SK-N-SH (cell line): Measurements from ENCODE around the gene AGBL4.

ENCODE experiments used
- CHD2 ChIP-seq: fragments of 150-350 bp; IDR thresholded peaks from 2 replicates; pipeline ENCODE4 v1.6.1; 2018; ENCODE audit warnings: low read length; ENCODE audit not compliant: partially characterized antibody
- EP300 ChIP-seq, 2 experiments: IDR thresholded peaks; 2 replicates each; pipeline versions ENCODE4 v1.4.0 to v1.6.1; 2012; ENCODE audit warnings: borderline replicate concordance in 1 of 2, low read depth in 1 of 2, low read length in 1 of 2
- RCOR1 ChIP-seq: fragments of 150-350 bp; IDR thresholded peaks from 2 replicates; pipeline ENCODE4 v1.6.1; 2017; ENCODE audit warnings: antibody characterized with exemption, low read length
- TEAD4 ChIP-seq: IDR thresholded peaks from 2 replicates; pipeline ENCODE4 v1.4.0; 2012; ENCODE audit warnings: mild to moderate bottlenecking, borderline replicate concordance; ENCODE audit not compliant: insufficient read depth
- USF1 ChIP-seq: IDR thresholded peaks from 2 replicates; pipeline ENCODE4 v1.4.0; 2012; ENCODE audit warnings: low read depth, borderline replicate concordance
- TF ChIP-seq, protein P1 (sequence below): fragments of 200-600 bp; sonication (generic); IDR thresholded peaks from 2 replicates; pipeline ENCODE4 v1.6.1; 2017; ENCODE audit warnings: antibody characterized with exemption, mild to moderate bottlenecking, moderate library complexity
- TF ChIP-seq, protein P2 (sequence below): fragments of 150-350 bp; IDR thresholded peaks from 2 replicates; pipeline ENCODE4 v1.6.1; 2017; ENCODE audit warnings: antibody characterized with exemption, low read length, low read depth, borderline replicate concordance
- TF ChIP-seq, protein P3 (sequence below): fragments of 150-350 bp; IDR thresholded peaks from 2 replicates; pipeline ENCODE4 v1.6.1; 2016; ENCODE audit warnings: mild to moderate bottlenecking, low read depth, low read length

DNA sequence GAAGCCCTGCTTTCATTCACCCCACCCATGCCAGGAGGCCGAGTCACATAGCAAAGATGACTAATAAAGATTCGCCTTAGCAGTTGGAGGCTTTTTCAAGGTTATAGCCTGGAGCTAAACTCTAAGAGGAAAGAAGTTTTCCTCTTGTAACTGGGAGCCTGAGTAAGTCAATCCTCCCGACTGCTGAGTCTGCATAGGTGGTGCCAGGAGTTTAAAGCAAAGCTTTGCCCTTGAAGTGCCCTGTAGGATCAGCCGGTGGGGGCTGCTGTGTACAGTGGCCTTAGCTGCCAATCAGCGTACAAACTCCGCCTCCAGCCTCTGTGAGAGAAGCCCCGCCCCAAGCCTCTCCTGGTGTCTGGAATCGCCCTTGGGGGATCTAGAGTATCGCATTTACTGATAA, 1404.2 kb downstream of the AGBL4 start:
- TF ChIP-seq, protein P1, sequence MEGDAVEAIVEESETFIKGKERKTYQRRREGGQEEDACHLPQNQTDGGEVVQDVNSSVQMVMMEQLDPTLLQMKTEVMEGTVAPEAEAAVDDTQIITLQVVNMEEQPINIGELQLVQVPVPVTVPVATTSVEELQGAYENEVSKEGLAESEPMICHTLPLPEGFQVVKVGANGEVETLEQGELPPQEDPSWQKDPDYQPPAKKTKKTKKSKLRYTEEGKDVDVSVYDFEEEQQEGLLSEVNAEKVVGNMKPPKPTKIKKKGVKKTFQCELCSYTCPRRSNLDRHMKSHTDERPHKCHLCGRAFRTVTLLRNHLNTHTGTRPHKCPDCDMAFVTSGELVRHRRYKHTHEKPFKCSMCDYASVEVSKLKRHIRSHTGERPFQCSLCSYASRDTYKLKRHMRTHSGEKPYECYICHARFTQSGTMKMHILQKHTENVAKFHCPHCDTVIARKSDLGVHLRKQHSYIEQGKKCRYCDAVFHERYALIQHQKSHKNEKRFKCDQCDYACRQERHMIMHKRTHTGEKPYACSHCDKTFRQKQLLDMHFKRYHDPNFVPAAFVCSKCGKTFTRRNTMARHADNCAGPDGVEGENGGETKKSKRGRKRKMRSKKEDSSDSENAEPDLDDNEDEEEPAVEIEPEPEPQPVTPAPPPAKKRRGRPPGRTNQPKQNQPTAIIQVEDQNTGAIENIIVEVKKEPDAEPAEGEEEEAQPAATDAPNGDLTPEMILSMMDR = no peak
- TF ChIP-seq CHD2 (no peak), USF1 (no peak), RCOR1 (no peak), EP300 (IDR thresholded peaks at IDR 0.05; ENCODE audit: borderline replicate concordance in 1 of 2, low read depth in 1 of 2, low read length in 1 of 2) (no peak), TEAD4 (no peak)
- TF ChIP-seq, protein P2, sequence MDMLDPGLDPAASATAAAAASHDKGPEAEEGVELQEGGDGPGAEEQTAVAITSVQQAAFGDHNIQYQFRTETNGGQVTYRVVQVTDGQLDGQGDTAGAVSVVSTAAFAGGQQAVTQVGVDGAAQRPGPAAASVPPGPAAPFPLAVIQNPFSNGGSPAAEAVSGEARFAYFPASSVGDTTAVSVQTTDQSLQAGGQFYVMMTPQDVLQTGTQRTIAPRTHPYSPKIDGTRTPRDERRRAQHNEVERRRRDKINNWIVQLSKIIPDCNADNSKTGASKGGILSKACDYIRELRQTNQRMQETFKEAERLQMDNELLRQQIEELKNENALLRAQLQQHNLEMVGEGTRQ = no peak
- TF ChIP-seq, protein P3, sequence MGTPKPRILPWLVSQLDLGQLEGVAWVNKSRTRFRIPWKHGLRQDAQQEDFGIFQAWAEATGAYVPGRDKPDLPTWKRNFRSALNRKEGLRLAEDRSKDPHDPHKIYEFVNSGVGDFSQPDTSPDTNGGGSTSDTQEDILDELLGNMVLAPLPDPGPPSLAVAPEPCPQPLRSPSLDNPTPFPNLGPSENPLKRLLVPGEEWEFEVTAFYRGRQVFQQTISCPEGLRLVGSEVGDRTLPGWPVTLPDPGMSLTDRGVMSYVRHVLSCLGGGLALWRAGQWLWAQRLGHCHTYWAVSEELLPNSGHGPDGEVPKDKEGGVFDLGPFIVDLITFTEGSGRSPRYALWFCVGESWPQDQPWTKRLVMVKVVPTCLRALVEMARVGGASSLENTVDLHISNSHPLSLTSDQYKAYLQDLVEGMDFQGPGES = no peak
